ENCODE results near the gene LRSAM1. TPM values are rescaled to one million over a fixed set of nuclear protein-coding genes. Genes with fewer than 3 reads are reported as not detected.
A peak's percentile ranks its signal among the peaks of the same experiment; 100 is the strongest.

LRSAM1 gene
- total and polyA plus RNA-seq, 9 of the 15 experiments (the other 6 are each of a cell fraction or from before 2014, with no cell fraction given) = 0.07 to 16.2 (median 4.7) TPM

DNA sequence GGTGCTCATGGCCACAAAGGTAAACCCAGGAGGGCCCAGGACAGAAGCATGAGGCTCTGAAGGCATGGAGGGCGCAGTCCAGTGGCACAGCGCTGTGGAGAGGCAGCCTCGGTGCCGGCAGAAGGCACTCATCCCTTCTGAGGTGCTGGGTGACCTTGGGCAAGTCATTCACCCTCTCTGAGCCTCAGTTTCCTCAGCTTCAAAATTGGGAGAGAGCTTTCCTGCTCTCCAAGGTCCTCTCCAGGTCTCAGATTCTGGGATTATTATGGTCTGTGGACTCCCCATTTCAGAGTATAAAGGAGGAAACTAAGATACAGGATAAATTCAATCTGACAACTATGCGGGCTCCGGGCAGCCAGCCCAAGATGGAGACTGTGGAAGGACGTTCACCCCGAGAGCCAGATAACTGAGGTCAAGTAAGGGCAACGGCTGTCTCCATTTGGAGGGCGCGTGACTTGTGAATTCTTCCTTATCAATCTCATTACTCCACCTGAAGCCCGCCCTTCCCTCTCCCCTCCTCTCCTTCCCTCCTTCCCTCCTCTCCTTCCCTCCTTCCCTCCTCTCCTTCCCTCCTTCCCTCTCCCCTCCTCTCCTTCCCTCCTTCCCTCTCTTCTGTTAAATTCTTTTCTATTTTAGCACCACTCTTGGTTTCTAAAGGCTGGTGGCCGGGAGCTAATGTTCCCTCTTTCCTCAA, 58.1 kb downstream of the LRSAM1 start (continued):
- TF ChIP-seq, protein P1, sequence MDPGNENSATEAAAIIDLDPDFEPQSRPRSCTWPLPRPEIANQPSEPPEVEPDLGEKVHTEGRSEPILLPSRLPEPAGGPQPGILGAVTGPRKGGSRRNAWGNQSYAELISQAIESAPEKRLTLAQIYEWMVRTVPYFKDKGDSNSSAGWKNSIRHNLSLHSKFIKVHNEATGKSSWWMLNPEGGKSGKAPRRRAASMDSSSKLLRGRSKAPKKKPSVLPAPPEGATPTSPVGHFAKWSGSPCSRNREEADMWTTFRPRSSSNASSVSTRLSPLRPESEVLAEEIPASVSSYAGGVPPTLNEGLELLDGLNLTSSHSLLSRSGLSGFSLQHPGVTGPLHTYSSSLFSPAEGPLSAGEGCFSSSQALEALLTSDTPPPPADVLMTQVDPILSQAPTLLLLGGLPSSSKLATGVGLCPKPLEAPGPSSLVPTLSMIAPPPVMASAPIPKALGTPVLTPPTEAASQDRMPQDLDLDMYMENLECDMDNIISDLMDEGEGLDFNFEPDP (CRISPR knock-in tag; IDR thresholded peaks at IDR 0.05) = no peak
- TF ChIP-seq ZNF644 (tag; IDR thresholded peaks at IDR 0.05; ENCODE audit: low read depth) (peak; percentile 56; the same call in 1 of the 2 replicates), SMARCA4 (IDR thresholded peaks at IDR 0.05) (peak; percentile 51; the same call in 1 of the 2 replicates), ZNF444 (CRISPR knock-in tag; IDR thresholded peaks at IDR 0.05) (0 out of 2 replicates have a peak, but pooled peaks have one; percentile 55), CCAR2 (IDR thresholded peaks at IDR 0.05; ENCODE audit: low read depth, low read length) (no peak), YBX1 (IDR thresholded peaks at IDR 0.05) (no peak), TEAD4 (IDR thresholded peaks at IDR 0.05; ENCODE audit: low read length) (no peak), TEAD4 (CRISPR knock-in tag; IDR thresholded peaks at IDR 0.05; ENCODE audit: borderline replicate concordance) (no peak), SMAD3 (CRISPR knock-in tag; conservative IDR thresholded peaks at IDR 0.05) (peak; percentile 81), RB1 (IDR thresholded peaks at IDR 0.05; ENCODE audit: low read depth) (no peak), RBM22 (IDR thresholded peaks at IDR 0.05; ENCODE audit: low read depth, low read length, poor library complexity, severe bottlenecking) (no peak), CSDE1 (IDR thresholded peaks at IDR 0.05) (no peak), TCFL5 (CRISPR knock-in tag; conservative IDR thresholded peaks at IDR 0.05) (0 out of 2 replicates have a peak, but pooled peaks have one; percentile 40), ILK (tag; IDR thresholded peaks at IDR 0.05; ENCODE audit: borderline replicate concordance, low read depth) (no peak), ZFPM2 (CRISPR knock-in tag; IDR thresholded peaks at IDR 0.05) (no peak)
- TF ChIP-seq, protein P2, sequence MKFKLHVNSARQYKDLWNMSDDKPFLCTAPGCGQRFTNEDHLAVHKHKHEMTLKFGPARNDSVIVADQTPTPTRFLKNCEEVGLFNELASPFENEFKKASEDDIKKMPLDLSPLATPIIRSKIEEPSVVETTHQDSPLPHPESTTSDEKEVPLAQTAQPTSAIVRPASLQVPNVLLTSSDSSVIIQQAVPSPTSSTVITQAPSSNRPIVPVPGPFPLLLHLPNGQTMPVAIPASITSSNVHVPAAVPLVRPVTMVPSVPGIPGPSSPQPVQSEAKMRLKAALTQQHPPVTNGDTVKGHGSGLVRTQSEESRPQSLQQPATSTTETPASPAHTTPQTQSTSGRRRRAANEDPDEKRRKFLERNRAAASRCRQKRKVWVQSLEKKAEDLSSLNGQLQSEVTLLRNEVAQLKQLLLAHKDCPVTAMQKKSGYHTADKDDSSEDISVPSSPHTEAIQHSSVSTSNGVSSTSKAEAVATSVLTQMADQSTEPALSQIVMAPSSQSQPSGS (CRISPR knock-in tag; IDR thresholded peaks at IDR 0.05) = no peak
- TF ChIP-seq, protein P3, sequence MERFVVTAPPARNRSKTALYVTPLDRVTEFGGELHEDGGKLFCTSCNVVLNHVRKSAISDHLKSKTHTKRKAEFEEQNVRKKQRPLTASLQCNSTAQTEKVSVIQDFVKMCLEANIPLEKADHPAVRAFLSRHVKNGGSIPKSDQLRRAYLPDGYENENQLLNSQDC (CRISPR knock-in tag; IDR thresholded peaks at IDR 0.05) = no peak
- TF ChIP-seq, protein P4, sequence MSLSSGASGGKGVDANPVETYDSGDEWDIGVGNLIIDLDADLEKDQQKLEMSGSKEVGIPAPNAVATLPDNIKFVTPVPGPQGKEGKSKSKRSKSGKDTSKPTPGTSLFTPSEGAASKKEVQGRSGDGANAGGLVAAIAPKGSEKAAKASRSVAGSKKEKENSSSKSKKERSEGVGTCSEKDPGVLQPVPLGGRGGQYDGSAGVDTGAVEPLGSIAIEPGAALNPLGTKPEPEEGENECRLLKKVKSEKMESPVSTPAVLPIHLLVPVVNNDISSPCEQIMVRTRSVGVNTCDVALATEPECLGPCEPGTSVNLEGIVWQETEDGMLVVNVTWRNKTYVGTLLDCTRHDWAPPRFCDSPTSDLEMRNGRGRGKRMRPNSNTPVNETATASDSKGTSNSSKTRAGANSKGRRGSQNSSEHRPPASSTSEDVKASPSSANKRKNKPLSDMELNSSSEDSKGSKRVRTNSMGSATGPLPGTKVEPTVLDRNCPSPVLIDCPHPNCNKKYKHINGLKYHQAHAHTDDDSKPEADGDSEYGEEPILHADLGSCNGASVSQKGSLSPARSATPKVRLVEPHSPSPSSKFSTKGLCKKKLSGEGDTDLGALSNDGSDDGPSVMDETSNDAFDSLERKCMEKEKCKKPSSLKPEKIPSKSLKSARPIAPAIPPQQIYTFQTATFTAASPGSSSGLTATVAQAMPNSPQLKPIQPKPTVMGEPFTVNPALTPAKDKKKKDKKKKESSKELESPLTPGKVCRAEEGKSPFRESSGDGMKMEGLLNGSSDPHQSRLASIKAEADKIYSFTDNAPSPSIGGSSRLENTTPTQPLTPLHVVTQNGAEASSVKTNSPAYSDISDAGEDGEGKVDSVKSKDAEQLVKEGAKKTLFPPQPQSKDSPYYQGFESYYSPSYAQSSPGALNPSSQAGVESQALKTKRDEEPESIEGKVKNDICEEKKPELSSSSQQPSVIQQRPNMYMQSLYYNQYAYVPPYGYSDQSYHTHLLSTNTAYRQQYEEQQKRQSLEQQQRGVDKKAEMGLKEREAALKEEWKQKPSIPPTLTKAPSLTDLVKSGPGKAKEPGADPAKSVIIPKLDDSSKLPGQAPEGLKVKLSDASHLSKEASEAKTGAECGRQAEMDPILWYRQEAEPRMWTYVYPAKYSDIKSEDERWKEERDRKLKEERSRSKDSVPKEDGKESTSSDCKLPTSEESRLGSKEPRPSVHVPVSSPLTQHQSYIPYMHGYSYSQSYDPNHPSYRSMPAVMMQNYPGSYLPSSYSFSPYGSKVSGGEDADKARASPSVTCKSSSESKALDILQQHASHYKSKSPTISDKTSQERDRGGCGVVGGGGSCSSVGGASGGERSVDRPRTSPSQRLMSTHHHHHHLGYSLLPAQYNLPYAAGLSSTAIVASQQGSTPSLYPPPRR (CRISPR knock-in tag; IDR thresholded peaks at IDR 0.05; ENCODE audit: borderline replicate concordance) = no peak

All from K562 (cell line).